Liver (tissue), 9 donors: ENCODE measurements around the gene ATP2B1. TPM values are rescaled to one million over a fixed set of nuclear protein-coding genes. Genes with fewer than 3 reads are reported as not detected.

Source experiments
- DNase-seq: peaks from one replicate; pipeline ENCODE4 v3.0.0-alpha.2; 2017; ENCODE audit warnings: low spot score
- H3K27ac ChIP-seq, 2 donors: one replicate each; pipeline ENCODE4 v1.7.0; 2013; ENCODE audit warnings: inconsistent platforms in 2 of 2, low read length in 2 of 2, control low read depth in 1 of 2, low read depth in 1 of 2, mild to moderate bottlenecking in 1 of 2
- H3K27me3 ChIP-seq, 4 donors: one replicate each; pipeline versions ENCODE4 v1.6.1 to v1.7.0; 2013; ENCODE audit warnings: low read length in 3 of 4, inconsistent platforms in 1 of 4, mild to moderate bottlenecking in 1 of 4, moderate library complexity in 1 of 4; ENCODE audit not compliant: control insufficient read depth in 4 of 4, insufficient read depth in 4 of 4
- H3K36me3 ChIP-seq, 4 donors: one replicate each; pipeline versions ENCODE4 v1.6.1 to v1.7.0; 2013; ENCODE audit warnings: low read length in 3 of 4, mild to moderate bottlenecking in 3 of 4, low read depth in 1 of 4, moderate library complexity in 1 of 4; ENCODE audit not compliant: control insufficient read depth in 4 of 4, insufficient read depth in 3 of 4
- H3K4me1 ChIP-seq, 4 donors: one replicate each; pipeline versions ENCODE4 v1.6.1 to v1.7.0; 2013; ENCODE audit warnings: low read length in 3 of 4, mild to moderate bottlenecking in 3 of 4, moderate library complexity in 1 of 4; ENCODE audit not compliant: control insufficient read depth in 4 of 4, insufficient read depth in 4 of 4
- H3K4me3 ChIP-seq, 3 donors: one replicate each; pipeline versions ENCODE4 v1.6.1 to v1.7.0; 2013; ENCODE audit warnings: low read length in 3 of 3, control low read depth in 1 of 3, low read depth in 1 of 3, mild to moderate bottlenecking in 1 of 3
- H3K9ac ChIP-seq, 2 donors: one replicate each; pipeline ENCODE4 v1.7.0; 2013; ENCODE audit warnings: low read length in 2 of 2, mild to moderate bottlenecking in 2 of 2, moderate library complexity in 2 of 2, control low read depth in 1 of 2, low read depth in 1 of 2
- H3K9me3 ChIP-seq, 4 donors: one replicate each; pipeline versions ENCODE4 v1.6.1 to v1.7.0; 2013; ENCODE audit warnings: low read length in 3 of 4; ENCODE audit not compliant: control insufficient read depth in 4 of 4
- EGR1 ChIP-seq, 2 donors: IDR thresholded peaks; 2 replicates each; pipeline ENCODE4 v1.6.1; 2016 to 2018; ENCODE audit warnings: antibody characterized with exemption in 2 of 2, low read depth in 2 of 2
- FOXA1 ChIP-seq: IDR thresholded peaks from 2 replicates; pipeline ENCODE4 v1.6.1; 2016; ENCODE audit warnings: antibody characterized with exemption
- FOXA2 ChIP-seq: IDR thresholded peaks from 2 replicates; pipeline ENCODE4 v1.6.1; 2016; ENCODE audit warnings: antibody characterized with exemption
- GABPA ChIP-seq, 2 donors: IDR thresholded peaks in 1 of 2; conservative IDR thresholded peaks in 1 of 2; 2 replicates each; pipeline ENCODE4 v1.6.1; 2016; ENCODE audit warnings: antibody characterized with exemption in 2 of 2, mild to moderate bottlenecking in 1 of 2, moderate library complexity in 1 of 2
- HNF4A ChIP-seq, 2 donors: conservative IDR thresholded peaks; 2 replicates each; pipeline ENCODE4 v1.6.1; 2016; ENCODE audit warnings: antibody characterized with exemption in 2 of 2, mild to moderate bottlenecking in 2 of 2
- HNF4G ChIP-seq: IDR thresholded peaks from 2 replicates; pipeline ENCODE4 v1.6.1; 2016; ENCODE audit warnings: antibody characterized with exemption
- NR2F2 ChIP-seq: IDR thresholded peaks from 2 replicates; pipeline ENCODE4 v1.6.1; 2016; ENCODE audit warnings: antibody characterized with exemption
- RAD21 ChIP-seq, 2 donors: IDR thresholded peaks; 2 replicates each; pipeline ENCODE4 v1.6.1; 2016; ENCODE audit warnings: antibody characterized with exemption in 2 of 2, mild to moderate bottlenecking in 2 of 2
- RXRA ChIP-seq, 2 donors: IDR thresholded peaks; 2 replicates each; pipeline ENCODE4 v1.6.1; 2017 to 2018; ENCODE audit warnings: antibody characterized with exemption in 2 of 2, mild to moderate bottlenecking in 1 of 2
- YY1 ChIP-seq: IDR thresholded peaks from 2 replicates; pipeline ENCODE4 v1.6.1; 2016; ENCODE audit warnings: antibody characterized with exemption, mild to moderate bottlenecking
- WGBS: extraction: QIAGEN DNeasy Blood & Tissue Kit; methylation state at CpG from one replicate; pipeline ENCODE4 v1.1.7; 2013; 5-methylcytosine and 5-hydroxymethylcytosine counted together
- polyA plus RNA-seq, 2 donors: library from polyadenylated mRNA; stranded (reverse) in 1 of 2; unstranded in 1 of 2; fragments of 200-250 nt in 1 of 2; fragments of >200 nt in 1 of 2; fragmentation: Nextera tagmentation in 1 of 2; extraction: Ambion mirVana in 1 of 2; gene quantifications; one replicate each; pipeline versions ENCODE4 v1.2.1 to v1.2.3, GENCODE V29; 2013 to 2015
- total RNA-seq, 2 donors: library from RNA; depleted of rRNA; stranded (reverse); fragments of >200 nt; gene quantifications; one replicate each; pipeline ENCODE4 v1.2.3, GENCODE V29; 2014
- TF ChIP-seq, protein P1 (sequence below): IDR thresholded peaks from 2 replicates; pipeline ENCODE4 v1.6.1; 2016; ENCODE audit warnings: antibody characterized with exemption, mild to moderate bottlenecking
- TF ChIP-seq, protein P2 (sequence below): IDR thresholded peaks from 2 replicates; pipeline ENCODE4 v1.6.1; 2016; ENCODE audit warnings: antibody characterized with exemption
- TF ChIP-seq, protein P3 (sequence below): fragments of 150-350 bp; IDR thresholded peaks from 2 replicates; pipeline ENCODE4 v1.5.1; 2017; ENCODE audit warnings: improper control_type of control experiment, low read depth, low read length; ENCODE audit not compliant: missing input control
- TF ChIP-seq, protein P4 (sequence below): IDR thresholded peaks from 2 replicates; pipeline ENCODE4 v1.6.1; 2016; ENCODE audit warnings: antibody characterized with exemption
- TF ChIP-seq, protein P5 (sequence below): IDR thresholded peaks from 2 replicates; pipeline ENCODE4 v1.6.1; 2016; ENCODE audit warnings: antibody characterized with exemption
- donor health status: healthy.
- donor health status: healthy.
- donor health status: healthy.
- donor health status: healthy.
- donor health status: healthy.

Gene ATP2B1
- total and polyA plus RNA-seq, 4 donors, result 7.3 to 41.1 (median 22.8) TPM

DNA sequence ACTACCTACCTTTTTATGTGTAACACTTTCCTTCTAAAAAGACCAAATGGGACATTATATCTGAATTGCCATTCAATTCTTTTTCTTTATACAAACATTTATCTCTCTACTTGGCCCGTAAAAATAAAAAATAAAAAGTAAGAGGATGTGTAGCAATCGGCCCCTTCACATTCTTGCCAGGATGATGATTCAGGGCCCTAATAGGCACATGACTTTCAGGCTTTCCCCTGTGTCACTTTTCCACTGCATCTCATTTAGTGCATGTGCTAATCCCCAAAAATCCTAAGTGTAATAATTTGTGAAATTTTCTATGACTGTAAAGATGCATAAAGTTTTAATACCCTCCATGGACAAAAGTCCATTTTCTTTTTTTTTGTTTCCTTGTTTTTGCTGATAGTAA is 23.0 kb upstream of the ATP2B1 start:
- 69% methylated on average over 2 of the region's 2 CpGs for WGBS

DNA sequence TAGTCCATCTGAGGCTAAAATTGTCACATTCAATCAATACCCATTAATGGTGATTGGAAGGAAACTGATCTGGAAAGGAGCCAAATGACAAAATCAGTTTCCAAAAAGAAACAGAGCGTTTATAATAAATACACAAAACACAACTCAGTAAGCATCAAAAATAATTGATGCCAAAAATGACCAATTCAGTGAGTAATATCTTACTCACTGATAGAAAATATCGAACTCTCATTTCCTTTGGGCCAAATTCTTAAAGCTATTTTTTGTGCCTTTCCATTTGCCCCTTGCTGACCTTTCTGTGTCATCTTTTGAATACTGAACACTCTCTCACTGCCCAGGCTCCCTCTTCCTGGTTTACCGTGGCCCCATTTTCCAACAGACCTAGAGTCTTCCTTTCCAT is 22.5 kb upstream of the ATP2B1 start:
- WGBS, result 78% methylated on average over 3 of the region's 3 CpGs
- H3K36me3 ChIP-seq, result no peaks in the 10 kb centered on the region
- H3K4me3 ChIP-seq, result no peak overlapping the region
- no peak for DNase-seq
- no peak for TF ChIP-seq YY1
- no peak overlapping the region for H3K27ac ChIP-seq
- no peaks in the 10 kb centered on the region for H3K4me1 ChIP-seq
- H3K9me3 ChIP-seq, result peaks cover 0 to 2% (median 0%) of the 10 kb centered on the region in 4 donors
- no peaks in the 10 kb centered on the region for H3K27me3 ChIP-seq
- no peak overlapping the region for H3K9ac ChIP-seq

More for the DNA sequence above, 23.0 kb upstream of the ATP2B1 start:
- peaks cover 0 to 2% (median 0%) of the 10 kb centered on the region in 4 donors for H3K9me3 ChIP-seq
- no peak overlapping the region for H3K27ac ChIP-seq
- no peak overlapping the region for H3K4me3 ChIP-seq
- no peak for DNase-seq
- H3K36me3 ChIP-seq, result no peaks in the 10 kb centered on the region
- no peaks in the 10 kb centered on the region for H3K27me3 ChIP-seq
- no peaks in the 10 kb centered on the region for H3K4me1 ChIP-seq
- no peak overlapping the region for H3K9ac ChIP-seq
- TF ChIP-seq FOXA2 (no peak), GABPA (IDR thresholded peaks at IDR 0.05 in 1 of 2, conservative IDR thresholded peaks at IDR 0.05 in 1 of 2) (no peak), RAD21 (IDR thresholded peaks at IDR 0.05) (no peak), FOXA1 (no peak), NR2F2 (no peak), RXRA (IDR thresholded peaks at IDR 0.05) (no peak), YY1 (no peak), EGR1 (IDR thresholded peaks at IDR 0.05; ENCODE audit: low read depth in 2 of 2) (no peak), HNF4G (no peak), HNF4A (conservative IDR thresholded peaks at IDR 0.05) (no peak)
- TF ChIP-seq, protein P1, sequence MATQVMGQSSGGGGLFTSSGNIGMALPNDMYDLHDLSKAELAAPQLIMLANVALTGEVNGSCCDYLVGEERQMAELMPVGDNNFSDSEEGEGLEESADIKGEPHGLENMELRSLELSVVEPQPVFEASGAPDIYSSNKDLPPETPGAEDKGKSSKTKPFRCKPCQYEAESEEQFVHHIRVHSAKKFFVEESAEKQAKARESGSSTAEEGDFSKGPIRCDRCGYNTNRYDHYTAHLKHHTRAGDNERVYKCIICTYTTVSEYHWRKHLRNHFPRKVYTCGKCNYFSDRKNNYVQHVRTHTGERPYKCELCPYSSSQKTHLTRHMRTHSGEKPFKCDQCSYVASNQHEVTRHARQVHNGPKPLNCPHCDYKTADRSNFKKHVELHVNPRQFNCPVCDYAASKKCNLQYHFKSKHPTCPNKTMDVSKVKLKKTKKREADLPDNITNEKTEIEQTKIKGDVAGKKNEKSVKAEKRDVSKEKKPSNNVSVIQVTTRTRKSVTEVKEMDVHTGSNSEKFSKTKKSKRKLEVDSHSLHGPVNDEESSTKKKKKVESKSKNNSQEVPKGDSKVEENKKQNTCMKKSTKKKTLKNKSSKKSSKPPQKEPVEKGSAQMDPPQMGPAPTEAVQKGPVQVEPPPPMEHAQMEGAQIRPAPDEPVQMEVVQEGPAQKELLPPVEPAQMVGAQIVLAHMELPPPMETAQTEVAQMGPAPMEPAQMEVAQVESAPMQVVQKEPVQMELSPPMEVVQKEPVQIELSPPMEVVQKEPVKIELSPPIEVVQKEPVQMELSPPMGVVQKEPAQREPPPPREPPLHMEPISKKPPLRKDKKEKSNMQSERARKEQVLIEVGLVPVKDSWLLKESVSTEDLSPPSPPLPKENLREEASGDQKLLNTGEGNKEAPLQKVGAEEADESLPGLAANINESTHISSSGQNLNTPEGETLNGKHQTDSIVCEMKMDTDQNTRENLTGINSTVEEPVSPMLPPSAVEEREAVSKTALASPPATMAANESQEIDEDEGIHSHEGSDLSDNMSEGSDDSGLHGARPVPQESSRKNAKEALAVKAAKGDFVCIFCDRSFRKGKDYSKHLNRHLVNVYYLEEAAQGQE, result no peak
- TF ChIP-seq, protein P2, sequence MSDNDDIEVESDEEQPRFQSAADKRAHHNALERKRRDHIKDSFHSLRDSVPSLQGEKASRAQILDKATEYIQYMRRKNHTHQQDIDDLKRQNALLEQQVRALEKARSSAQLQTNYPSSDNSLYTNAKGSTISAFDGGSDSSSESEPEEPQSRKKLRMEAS, result no peak
- TF ChIP-seq, protein P3, sequence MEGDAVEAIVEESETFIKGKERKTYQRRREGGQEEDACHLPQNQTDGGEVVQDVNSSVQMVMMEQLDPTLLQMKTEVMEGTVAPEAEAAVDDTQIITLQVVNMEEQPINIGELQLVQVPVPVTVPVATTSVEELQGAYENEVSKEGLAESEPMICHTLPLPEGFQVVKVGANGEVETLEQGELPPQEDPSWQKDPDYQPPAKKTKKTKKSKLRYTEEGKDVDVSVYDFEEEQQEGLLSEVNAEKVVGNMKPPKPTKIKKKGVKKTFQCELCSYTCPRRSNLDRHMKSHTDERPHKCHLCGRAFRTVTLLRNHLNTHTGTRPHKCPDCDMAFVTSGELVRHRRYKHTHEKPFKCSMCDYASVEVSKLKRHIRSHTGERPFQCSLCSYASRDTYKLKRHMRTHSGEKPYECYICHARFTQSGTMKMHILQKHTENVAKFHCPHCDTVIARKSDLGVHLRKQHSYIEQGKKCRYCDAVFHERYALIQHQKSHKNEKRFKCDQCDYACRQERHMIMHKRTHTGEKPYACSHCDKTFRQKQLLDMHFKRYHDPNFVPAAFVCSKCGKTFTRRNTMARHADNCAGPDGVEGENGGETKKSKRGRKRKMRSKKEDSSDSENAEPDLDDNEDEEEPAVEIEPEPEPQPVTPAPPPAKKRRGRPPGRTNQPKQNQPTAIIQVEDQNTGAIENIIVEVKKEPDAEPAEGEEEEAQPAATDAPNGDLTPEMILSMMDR, result no peak
- TF ChIP-seq, protein P4, sequence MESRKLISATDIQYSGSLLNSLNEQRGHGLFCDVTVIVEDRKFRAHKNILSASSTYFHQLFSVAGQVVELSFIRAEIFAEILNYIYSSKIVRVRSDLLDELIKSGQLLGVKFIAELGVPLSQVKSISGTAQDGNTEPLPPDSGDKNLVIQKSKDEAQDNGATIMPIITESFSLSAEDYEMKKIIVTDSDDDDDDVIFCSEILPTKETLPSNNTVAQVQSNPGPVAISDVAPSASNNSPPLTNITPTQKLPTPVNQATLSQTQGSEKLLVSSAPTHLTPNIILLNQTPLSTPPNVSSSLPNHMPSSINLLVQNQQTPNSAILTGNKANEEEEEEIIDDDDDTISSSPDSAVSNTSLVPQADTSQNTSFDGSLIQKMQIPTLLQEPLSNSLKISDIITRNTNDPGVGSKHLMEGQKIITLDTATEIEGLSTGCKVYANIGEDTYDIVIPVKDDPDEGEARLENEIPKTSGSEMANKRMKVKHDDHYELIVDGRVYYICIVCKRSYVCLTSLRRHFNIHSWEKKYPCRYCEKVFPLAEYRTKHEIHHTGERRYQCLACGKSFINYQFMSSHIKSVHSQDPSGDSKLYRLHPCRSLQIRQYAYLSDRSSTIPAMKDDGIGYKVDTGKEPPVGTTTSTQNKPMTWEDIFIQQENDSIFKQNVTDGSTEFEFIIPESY, result no peak
- TF ChIP-seq, protein P5, sequence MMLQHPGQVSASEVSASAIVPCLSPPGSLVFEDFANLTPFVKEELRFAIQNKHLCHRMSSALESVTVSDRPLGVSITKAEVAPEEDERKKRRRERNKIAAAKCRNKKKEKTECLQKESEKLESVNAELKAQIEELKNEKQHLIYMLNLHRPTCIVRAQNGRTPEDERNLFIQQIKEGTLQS, result no peak
